NCI-H2196 (cell line): ENCODE measurements around the gene CAPRIN1.
A peak's percentile ranks its signal among the peaks of the same experiment; 100 is the strongest.
"Not testable (repeated sequence)": the region's sequence is repeated elsewhere in the genome, so short reads cannot be mapped to it uniquely, and the experiment has no call there.

Source experiments
- DNase-seq: peaks from one replicate; lab custom pipeline; 2025; ENCODE audit not compliant: unreplicated experiment; lab: John Stamatoyannopoulos, UW

Gene CAPRIN1

DNA sequence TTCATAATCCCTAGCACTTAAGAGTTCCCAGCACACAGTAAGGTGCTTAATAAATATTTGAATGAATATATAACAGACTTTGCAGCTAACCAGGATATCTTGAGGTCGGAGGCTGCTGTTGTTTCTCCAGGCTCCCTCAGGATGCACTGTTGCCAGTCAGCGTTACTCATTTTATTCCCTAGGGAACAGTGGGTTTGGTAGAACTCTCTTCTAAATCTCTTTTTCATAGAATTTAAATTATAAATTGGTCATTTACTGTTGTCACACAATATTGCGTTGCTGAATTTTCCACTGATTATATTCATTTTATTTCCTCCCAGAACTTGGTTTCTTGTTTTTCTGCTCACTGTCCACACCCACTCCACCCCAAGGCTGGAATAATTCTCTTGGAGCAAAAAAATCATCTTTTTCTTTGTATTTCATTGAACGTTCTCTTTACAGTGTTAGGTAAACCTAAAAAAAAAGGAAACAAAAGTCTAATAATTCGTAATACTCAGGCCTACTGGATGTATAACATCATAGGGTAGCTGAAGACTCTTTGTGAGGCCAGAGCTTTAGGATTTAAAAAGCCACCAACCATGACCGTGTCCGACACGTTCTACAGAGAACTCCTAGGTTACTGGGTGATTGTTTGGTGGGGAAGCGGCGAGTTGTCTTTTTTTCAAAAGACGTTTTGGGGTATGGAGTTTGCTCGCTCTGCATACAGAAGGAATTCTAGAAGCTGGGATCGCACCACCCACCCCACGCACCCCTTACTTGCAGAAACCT is 766 bp upstream of the CAPRIN1 start:
- peak; percentile 64 for DNase-seq

DNA sequence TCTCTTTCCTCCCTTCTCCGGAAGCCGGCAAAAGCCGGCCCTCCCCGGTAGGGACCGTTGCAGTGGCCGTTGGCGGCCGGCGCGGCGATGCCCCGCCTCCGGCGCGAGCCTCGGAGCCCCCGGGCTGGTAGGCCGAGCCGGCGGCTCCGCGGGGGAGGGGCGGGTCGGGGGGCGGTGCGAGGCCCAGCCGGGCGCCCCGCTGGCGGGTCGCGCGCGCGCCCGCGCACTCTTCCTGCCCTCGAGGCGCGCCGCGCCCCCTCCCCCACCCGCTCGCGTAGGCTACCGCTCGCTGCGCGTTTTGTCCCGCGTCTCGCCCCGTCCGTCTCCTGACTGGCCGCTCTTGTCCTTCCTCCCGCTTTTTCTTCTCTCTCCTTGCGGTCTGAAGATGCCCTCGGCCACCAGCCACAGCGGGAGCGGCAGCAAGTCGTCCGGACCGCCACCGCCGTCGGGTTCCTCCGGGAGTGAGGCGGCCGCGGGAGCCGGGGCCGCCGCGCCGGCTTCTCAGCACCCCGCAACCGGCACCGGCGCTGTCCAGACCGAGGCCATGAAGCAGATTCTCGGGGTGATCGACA is 591 bp downstream of the CAPRIN1 start:
- peak; percentile 96 for DNase-seq

- DNase-seq = no peak
Measured at GRCh38 chr11:34052608-34053160, 1.2 kb downstream of the CAPRIN1 start.

DNA sequence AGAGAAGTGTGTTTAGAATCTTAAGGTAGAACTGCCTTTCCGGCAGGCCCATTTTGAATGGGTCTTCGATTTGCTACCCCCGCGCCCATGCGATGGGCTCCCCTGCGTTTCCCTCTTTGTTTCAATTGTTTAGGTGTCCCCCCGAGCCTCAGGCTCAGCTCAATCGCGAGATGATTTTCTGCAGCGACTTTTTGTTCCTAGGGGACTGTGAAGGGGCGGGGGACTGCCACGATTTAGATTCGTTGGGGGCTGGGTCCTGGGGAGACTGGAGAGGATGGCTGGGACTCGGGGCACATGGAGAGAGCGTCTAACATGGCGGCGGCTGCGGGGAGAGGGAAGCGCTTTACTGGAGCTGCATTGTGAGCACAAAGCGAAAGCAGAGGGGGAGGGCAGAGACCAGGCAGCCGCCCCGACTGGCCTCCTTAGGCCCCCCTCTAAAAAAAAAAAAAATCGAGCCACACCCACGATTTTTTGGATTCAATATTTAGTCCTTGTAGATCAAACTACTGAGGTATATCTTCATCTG is 1.7 kb downstream of the CAPRIN1 start:
- DNase-seq = peak; percentile 49

DNA sequence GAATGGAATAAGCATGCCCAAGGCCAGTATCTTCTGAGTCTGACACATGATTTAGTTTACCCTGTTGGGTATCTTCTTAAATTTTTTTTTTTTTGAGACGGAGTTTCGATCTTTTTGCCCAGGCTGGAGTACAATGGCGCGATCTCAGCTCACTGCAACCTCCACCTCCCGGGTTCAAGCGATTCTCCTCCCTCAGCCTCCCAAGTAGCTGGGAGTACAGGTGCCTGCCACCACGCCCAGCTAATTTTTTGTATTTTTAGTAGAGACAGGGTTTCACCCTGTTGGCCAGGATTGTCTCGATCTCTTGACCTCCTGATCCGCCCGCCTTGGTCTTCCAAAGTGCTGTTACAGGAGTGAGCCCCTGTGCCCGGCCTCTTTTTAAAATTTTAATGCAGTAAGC is 2.8 kb downstream of the CAPRIN1 start:
- DNase-seq = not testable (repeated sequence)

DNA sequence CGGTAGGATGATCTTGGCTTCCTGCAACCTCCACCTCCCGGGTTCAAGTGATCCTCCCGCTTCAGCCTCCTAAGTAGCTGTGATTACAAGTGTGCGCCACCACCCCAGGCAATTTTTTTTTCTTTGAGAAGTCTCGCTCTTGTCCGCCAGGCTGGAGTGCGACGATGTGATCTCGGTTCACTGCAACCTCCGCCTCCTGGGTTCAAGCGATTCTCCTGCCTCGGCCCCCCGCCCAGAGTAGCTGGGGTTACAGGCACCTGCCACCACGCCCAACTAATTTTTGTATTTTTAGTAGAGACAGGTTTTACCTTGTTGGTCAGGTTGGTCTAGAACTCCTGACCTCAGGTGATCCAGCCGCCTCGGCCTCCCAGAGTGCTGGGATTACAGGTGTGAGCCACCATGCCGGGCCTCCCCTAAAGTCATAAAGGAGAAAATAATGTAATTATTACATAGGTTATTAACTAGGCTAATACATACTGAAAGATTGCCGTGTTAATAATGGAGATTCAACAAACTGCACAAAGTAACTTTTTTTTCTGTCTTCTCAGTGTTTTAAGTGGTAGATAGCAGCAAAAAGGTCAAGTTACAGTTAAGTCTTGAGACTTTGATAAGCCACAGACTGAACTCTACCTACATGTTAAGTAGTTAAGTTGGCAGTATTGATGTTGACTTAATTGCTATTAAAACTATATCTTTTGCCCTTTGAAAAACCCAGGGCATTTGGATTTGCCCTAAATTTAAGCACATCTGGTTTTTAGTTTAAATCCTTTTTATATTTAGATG is 3.9 kb downstream of the CAPRIN1 start:
- DNase-seq = no peak

DNA sequence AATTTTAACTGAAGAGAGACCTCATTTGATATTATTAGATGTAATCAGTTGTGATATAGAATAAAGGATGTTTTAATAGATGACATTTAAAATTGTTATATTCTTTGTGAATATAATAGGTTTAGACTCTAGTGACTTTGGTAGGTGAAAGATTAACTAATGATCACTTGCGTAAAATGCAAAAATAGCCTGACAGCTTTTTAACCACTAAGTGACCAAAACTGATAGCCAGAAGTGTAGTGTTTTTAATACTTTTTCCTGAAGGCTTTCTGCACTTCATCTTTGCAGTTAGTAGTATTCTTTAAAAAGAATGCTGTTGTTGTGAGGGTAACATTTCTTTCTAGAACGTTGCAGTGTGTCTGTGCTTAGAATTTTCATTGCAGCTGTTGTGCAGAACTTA is 5.1 kb downstream of the CAPRIN1 start:
- no peak for DNase-seq

- DNase-seq = no peak
Measured at GRCh38 chr11:34063061-34063795, 11.7 kb downstream of the CAPRIN1 start.

GRCh38 chr11:34064291-34064690 is 12.8 kb downstream of the CAPRIN1 start:
- DNase-seq = no peak

DNA sequence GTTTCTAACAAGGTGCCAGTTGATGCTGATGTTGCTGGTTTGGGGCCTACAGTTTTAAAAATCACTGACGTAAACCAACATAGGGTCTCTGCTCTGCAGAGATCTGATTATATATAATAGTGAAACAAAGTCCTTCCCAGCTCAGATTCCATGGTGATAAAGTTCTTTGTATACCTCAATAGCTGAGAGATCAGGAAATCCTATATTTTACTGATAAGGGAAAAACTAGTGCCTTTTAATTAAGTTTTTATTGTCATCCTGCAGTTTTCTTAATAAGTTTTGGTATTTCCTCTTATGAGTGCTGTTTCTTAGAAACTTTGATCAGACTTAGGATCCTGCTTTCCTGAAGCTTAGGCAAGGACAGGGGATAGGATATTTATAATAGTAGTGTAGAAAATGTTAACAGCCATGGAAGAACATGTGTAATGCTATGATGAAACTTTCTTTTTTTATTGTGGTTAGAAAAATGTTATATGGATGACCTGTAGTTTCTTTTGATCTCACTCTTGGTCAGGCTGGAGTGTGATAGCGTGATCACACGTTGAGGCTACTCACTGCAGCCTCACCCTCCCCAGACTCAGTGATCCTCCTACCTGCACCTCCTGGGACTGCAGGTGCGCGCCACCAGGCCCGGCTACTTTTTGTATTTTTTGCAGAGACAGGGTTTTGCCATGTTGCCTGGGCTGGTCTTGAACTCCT is 14.1 kb downstream of the CAPRIN1 start:
- no peak for DNase-seq

GRCh38 chr11:34066766-34067165 is 15.2 kb downstream of the CAPRIN1 start:
- not testable (repeated sequence) for DNase-seq

- no peak for DNase-seq
Measured at GRCh38 chr11:34067383-34068065, 16.0 kb downstream of the CAPRIN1 start.

DNA sequence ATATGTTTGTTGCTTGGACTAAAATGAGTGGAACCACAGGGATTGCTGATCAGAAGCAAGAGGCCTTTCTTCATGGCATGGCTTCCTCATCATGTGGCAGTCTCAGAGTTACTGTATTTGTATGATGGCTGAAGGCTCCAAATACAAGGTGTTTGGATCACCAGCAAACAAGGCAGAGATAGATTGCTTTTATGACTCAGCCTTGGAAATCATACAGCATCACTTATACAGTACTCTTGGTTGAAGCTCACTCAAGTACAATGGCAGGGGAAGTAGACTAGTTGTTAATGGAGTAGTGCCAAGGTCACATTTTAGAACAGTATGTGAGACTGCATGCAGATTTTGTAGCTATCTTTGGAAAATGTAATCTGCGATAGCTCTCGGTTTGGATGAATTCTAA is 16.6 kb downstream of the CAPRIN1 start:
- DNase-seq = peak; percentile 35

GRCh38 chr11:34071306-34071705 is 19.8 kb downstream of the CAPRIN1 start:
- not testable (repeated sequence) for DNase-seq

GRCh38 chr11:34072041-34072440 is 20.5 kb downstream of the CAPRIN1 start:
- DNase-seq = no peak

DNA sequence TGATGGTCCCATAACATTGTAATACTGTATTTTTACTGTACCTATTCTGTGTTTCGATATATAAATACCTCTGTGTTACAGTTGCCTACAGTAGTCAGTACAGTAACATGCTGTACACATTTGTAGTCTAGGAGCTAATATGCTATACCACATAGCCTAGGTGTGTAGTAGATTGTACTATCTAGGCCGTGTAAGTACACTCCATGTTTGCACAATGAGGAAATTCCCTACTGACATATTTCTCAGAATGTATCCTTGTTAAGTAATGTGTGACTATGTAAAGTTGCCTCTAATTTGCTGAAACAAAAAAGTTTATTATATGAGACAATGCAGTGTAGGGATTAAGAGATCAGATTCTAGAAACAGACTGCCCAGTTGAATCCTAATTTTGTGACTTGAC is 21.3 kb downstream of the CAPRIN1 start:
- DNase-seq = no peak

DNA sequence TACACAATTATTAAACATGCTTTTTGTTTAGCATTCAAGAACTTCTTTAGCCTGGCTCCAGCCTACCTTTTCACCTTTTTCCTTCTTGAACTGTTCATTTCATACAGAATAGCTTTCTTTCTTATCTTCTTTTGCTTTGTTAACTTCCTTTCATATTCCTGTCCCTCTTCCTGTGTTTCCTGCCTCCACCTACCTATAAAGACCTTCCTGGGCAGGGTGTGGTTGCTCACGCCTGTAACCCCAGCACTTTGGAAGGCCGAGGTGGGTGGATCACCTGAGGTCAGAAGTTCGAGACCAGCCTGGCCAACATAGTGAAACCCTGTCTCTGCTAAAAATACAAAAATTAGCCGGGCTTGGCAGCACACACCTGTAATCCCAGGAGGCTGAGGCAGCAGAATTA is 22.9 kb downstream of the CAPRIN1 start:
- DNase-seq = no peak

DNA sequence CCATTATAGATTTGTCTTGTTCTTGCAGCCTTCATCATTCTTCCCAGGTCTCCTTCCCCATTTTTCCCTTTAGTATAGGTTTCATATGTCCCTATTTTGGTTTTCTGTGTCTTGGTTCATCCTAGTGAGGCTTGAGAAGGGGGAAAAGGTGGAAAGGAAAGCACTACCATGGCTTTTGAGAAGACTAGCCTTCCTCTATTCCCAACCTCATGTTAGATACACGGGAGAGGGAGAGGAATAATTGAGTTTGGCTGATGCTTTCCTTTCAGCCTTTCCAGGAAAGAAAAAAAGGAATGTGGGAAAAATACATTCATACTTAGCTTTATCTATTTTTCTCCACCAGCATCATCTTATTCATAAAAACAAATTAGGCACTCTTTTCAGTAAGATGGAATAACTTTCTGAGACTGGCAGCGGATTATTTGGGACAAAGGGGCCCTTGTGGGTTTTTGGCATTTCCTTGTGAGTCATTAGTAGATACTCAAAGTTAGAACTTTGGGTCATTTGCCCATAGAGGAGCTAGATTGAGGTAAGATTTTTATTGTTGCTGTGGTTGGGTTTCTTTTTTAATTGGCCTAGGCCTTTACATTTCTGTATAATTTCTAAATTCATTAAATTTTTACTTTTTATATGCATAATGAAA is 23.8 kb downstream of the CAPRIN1 start:
- no peak for DNase-seq

GRCh38 chr11:34080609-34081008 is 29.1 kb downstream of the CAPRIN1 start:
- no peak for DNase-seq
